Neural progenitor cell (in vitro differentiated cells): ENCODE measurements around the gene TNFSF12. TPM values are rescaled to one million over a fixed set of nuclear protein-coding genes. Genes with fewer than 3 reads are reported as not detected.

Source experiments
- DNase-seq: peaks from one replicate; pipeline ENCODE4 v3.0.0-alpha.2; 2016; ENCODE audit warnings: low spot score
- H2AFZ ChIP-seq: fragments of 200-600 bp; sonication (generic); replicated peaks from 2 replicates; pipeline ENCODE4 v1.6.1; 2016; ENCODE audit warnings: antibody characterized with exemption
- H3F3A ChIP-seq: fragments of 200-600 bp; sonication (generic); 2 replicates; pipeline ENCODE4 v1.6.1; 2016; ENCODE audit warnings: antibody characterized with exemption, low read depth
- H3K27ac ChIP-seq: fragments of 200-600 bp; sonication (generic); 2 replicates; pipeline ENCODE4 v1.5.1; 2016; ENCODE audit warnings: mild to moderate bottlenecking
- H3K27me3 ChIP-seq: fragments of 200-600 bp; sonication (generic); 2 replicates; pipeline ENCODE4 v1.6.1; 2016; ENCODE audit warnings: mild to moderate bottlenecking, moderate library complexity
- H3K36me3 ChIP-seq: fragments of 200-600 bp; sonication (generic); 2 replicates; pipeline ENCODE4 v1.5.1; 2016
- H3K4me1 ChIP-seq: fragments of 200-600 bp; sonication (generic); 2 replicates; pipeline ENCODE4 v1.6.1; 2016; ENCODE audit warnings: mixed run types
- H3K4me2 ChIP-seq: fragments of 200-600 bp; sonication (generic); 2 replicates; pipeline ENCODE4 v1.6.1; 2016
- H3K4me3 ChIP-seq: fragments of 200-600 bp; sonication (generic); 2 replicates; pipeline ENCODE4 v1.5.1; 2016
- H3K79me2 ChIP-seq: fragments of 200-600 bp; sonication (generic); 2 replicates; pipeline ENCODE4 v1.6.1; 2016; ENCODE audit warnings: low read depth
- H3K9ac ChIP-seq: fragments of 200-600 bp; sonication (generic); 2 replicates; pipeline ENCODE4 v1.6.1; 2016
- H3K9me3 ChIP-seq: fragments of 200-600 bp; sonication (generic); 2 replicates; pipeline ENCODE4 v1.5.1; 2016; ENCODE audit warnings: low read depth
- H4K20me1 ChIP-seq: fragments of 200-600 bp; sonication (generic); 2 replicates; pipeline ENCODE4 v1.6.1; 2016; ENCODE audit warnings: low read depth
- H3K27ac Mint-ChIP-seq: 3 replicates; pipeline ENCODE4 v1.8.0; 2021; ENCODE audit warnings: mixed read lengths
- H3K27me3 Mint-ChIP-seq: 2 replicates; pipeline ENCODE4 v1.8.0; 2022; ENCODE audit warnings: low read depth, mild to moderate bottlenecking, inconsistent platforms, moderate library complexity, mixed read lengths; ENCODE audit not compliant: insufficient read depth
- H3K36me3 Mint-ChIP-seq: 3 replicates; pipeline ENCODE4 v1.8.0; 2021; ENCODE audit warnings: mixed read lengths
- H3K4me1 Mint-ChIP-seq: 3 replicates; pipeline ENCODE4 v1.8.0; 2021; ENCODE audit warnings: mixed read lengths
- H3K4me3 Mint-ChIP-seq: 3 replicates; pipeline ENCODE4 v1.8.0; 2021; ENCODE audit warnings: mild to moderate bottlenecking, moderate library complexity, mixed read lengths
- H3K9me3 Mint-ChIP-seq: 3 replicates; pipeline ENCODE4 v1.8.0; 2020; ENCODE audit warnings: mixed read lengths
- EZH2 ChIP-seq: fragments of 200-600 bp; sonication (generic); IDR thresholded peaks from 2 replicates; pipeline ENCODE4 v1.6.1; 2017; ENCODE audit warnings: antibody characterized with exemption, mild to moderate bottlenecking, moderate library complexity
- EZH2phosphoT487 ChIP-seq: fragments of 200-600 bp; sonication (generic); IDR thresholded peaks from 2 replicates; pipeline ENCODE4 v1.6.1; 2017; ENCODE audit warnings: antibody characterized with exemption
- total RNA-seq: library from RNA; depleted of rRNA; stranded (reverse); fragments of >200 nt; gene quantifications from 2 replicates; pipeline ENCODE4 v1.2.3, GENCODE V29; 2015; ENCODE audit warnings: low replicate concordance
- TF ChIP-seq, protein P1 (sequence below): fragments of 200-600 bp; sonication (generic); IDR thresholded peaks from 2 replicates; pipeline ENCODE4 v1.5.1; 2017; ENCODE audit warnings: antibody characterized with exemption, mild to moderate bottlenecking

The TNFSF12 gene
- total RNA-seq, 1 donor from 2014 or later = 0.75 TPM

DNA sequence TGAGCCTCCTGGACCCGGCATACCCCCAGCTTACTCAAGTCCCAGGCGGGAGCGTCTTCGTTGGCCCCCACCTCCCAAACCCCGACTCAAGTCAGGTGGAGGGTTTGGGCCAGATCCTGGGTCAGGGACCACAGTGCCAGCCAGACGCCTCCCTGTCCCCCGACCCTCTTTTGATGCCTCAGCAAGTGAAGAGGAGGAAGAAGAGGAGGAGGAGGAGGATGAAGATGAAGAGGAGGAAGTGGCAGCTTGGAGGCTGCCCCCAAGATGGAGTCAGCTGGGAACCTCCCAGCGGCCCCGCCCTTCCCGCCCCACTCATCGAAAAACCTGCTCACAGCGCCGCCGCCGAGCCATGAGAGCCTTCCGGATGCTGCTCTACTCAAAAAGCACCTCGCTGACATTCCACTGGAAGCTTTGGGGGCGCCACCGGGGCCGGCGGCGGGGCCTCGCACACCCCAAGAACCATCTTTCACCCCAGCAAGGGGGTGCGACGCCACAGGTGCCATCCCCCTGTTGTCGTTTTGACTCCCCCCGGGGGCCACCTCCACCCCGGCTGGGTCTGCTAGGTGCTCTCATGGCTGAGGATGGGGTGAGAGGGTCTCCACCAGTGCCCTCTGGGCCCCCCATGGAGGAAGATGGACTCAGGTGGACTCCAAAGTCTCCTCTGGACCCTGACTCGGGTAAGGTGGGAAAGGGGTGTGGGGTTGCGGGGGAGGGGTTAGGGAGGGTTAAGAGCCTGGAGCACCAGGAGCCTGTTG is 14.4 kb downstream of the TNFSF12 start:
- Histone ChIP-seq H3K9ac (no peak overlapping the region), H3K4me3 (peak overlapping the region; percentile 94), H4K20me1 (peaks cover 15% of the 10 kb centered on the region), H3K4me1 (peaks cover 31% of the 10 kb centered on the region), H3K4me2 (peak overlapping the region; percentile 97), H3K27me3 (no peaks in the 10 kb centered on the region), H3F3A (peaks cover 33% of the 10 kb centered on the region), H3K36me3 (peaks cover 7% of the 10 kb centered on the region), H2AFZ (no peak overlapping the region), H3K9me3 (no peaks in the 10 kb centered on the region), H3K27ac (no peak overlapping the region), H3K79me2 (peaks cover 43% of the 10 kb centered on the region)
- H3K4me1 Mint-ChIP-seq = peaks cover 43% of the 10 kb centered on the region
- no peaks in the 10 kb centered on the region for H3K9me3 Mint-ChIP-seq
- no peak overlapping the region for H3K27ac Mint-ChIP-seq
- no peak for DNase-seq
- H3K27me3 Mint-ChIP-seq = peaks cover 2% of the 10 kb centered on the region
- no peak for TF ChIP-seq EZH2
- TF ChIP-seq, protein P1, sequence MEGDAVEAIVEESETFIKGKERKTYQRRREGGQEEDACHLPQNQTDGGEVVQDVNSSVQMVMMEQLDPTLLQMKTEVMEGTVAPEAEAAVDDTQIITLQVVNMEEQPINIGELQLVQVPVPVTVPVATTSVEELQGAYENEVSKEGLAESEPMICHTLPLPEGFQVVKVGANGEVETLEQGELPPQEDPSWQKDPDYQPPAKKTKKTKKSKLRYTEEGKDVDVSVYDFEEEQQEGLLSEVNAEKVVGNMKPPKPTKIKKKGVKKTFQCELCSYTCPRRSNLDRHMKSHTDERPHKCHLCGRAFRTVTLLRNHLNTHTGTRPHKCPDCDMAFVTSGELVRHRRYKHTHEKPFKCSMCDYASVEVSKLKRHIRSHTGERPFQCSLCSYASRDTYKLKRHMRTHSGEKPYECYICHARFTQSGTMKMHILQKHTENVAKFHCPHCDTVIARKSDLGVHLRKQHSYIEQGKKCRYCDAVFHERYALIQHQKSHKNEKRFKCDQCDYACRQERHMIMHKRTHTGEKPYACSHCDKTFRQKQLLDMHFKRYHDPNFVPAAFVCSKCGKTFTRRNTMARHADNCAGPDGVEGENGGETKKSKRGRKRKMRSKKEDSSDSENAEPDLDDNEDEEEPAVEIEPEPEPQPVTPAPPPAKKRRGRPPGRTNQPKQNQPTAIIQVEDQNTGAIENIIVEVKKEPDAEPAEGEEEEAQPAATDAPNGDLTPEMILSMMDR = no peak
- TF ChIP-seq EZH2phosphoT487 = no peak
- H3K36me3 Mint-ChIP-seq = peaks cover 18% of the 10 kb centered on the region
- H3K4me3 Mint-ChIP-seq = peak overlapping the region; percentile 97

GRCh38 chr17:7569571-7569970 is 20.7 kb downstream of the TNFSF12 start:
- no peak overlapping the region for H3K27ac ChIP-seq
- H3K4me3 ChIP-seq = no peak overlapping the region
- H3K9ac ChIP-seq = no peak overlapping the region
- no peaks in the 10 kb centered on the region for H3K27me3 ChIP-seq
- Mint-ChIP-seq H3K9me3 (no peaks in the 10 kb centered on the region), H3K4me1 (peaks cover 21% of the 10 kb centered on the region), H3K4me3 (no peak overlapping the region), H3K27ac (no peak overlapping the region), H3K27me3 (peaks cover 7% of the 10 kb centered on the region), H3K36me3 (peaks cover 35% of the 10 kb centered on the region)
- peaks cover 19% of the 10 kb centered on the region for H4K20me1 ChIP-seq
- H3K36me3 ChIP-seq = peaks cover 5% of the 10 kb centered on the region
- H3K9me3 ChIP-seq = no peaks in the 10 kb centered on the region
- H2AFZ ChIP-seq = no peak overlapping the region
- peaks cover 6% of the 10 kb centered on the region for H3K4me1 ChIP-seq
- TF ChIP-seq, protein P1 = no peak
- TF ChIP-seq EZH2 (no peak), EZH2phosphoT487 (no peak)
- H3K4me2 ChIP-seq = no peak overlapping the region
- DNase-seq = no peak
- peaks cover 31% of the 10 kb centered on the region for H3F3A ChIP-seq
- peaks cover 40% of the 10 kb centered on the region for H3K79me2 ChIP-seq

GRCh38 chr17:7570351-7570750 is 21.5 kb downstream of the TNFSF12 start:
- Histone ChIP-seq H3K36me3 (peaks cover 12% of the 10 kb centered on the region), H3K27ac (no peak overlapping the region), H3K4me1 (peaks cover 14% of the 10 kb centered on the region), H3K27me3 (no peaks in the 10 kb centered on the region), H3K4me3 (no peak overlapping the region), H3F3A (peaks cover 38% of the 10 kb centered on the region), H3K9ac (no peak overlapping the region), H2AFZ (no peak overlapping the region), H3K4me2 (no peak overlapping the region), H3K79me2 (peaks cover 40% of the 10 kb centered on the region), H3K9me3 (no peaks in the 10 kb centered on the region), H4K20me1 (peaks cover 26% of the 10 kb centered on the region)
- Mint-ChIP-seq H3K27ac (no peak overlapping the region), H3K27me3 (peaks cover 13% of the 10 kb centered on the region), H3K36me3 (peaks cover 37% of the 10 kb centered on the region), H3K9me3 (no peaks in the 10 kb centered on the region), H3K4me1 (peaks cover 28% of the 10 kb centered on the region), H3K4me3 (peak overlapping the region; percentile 67)
- no peak for DNase-seq
- no peak for TF ChIP-seq EZH2
- TF ChIP-seq EZH2phosphoT487 = no peak
- TF ChIP-seq, protein P1 = no peak
